ENCODE measurements around the gene FBXL5.
A peak's percentile ranks its signal among the peaks of the same experiment; 100 is the strongest.
"Not testable (repeated sequence)": the region's sequence is repeated elsewhere in the genome, so short reads cannot be mapped to it uniquely, and the experiment has no call there.

FBXL5 gene

GRCh38 chr4:15651676-15652075 lies 3.5 kb downstream of the FBXL5 start:
- peak; percentile 19 for DNase-seq (ENCODE audit: low read depth)

GRCh38 chr4:15649914-15650545 lies 5.1 kb downstream of the FBXL5 start:
- peak; percentile 70 for DNase-seq (ENCODE audit: low read depth)

GRCh38 chr4:15648600-15648999 lies 6.6 kb downstream of the FBXL5 start:
- no peak for DNase-seq (ENCODE audit: low read depth)

- DNase-seq (ENCODE audit: low read depth), result no peak
Measured at GRCh38 chr4:15638418-15638817, 16.7 kb downstream of the FBXL5 start.

GRCh38 chr4:15636818-15637217 lies 18.3 kb downstream of the FBXL5 start:
- no peak for DNase-seq (ENCODE audit: low read depth)

GRCh38 chr4:15617407-15617806 lies 37.8 kb downstream of the FBXL5 start:
- DNase-seq (ENCODE audit: low read depth), result not testable (repeated sequence)

- DNase-seq (ENCODE audit: low read depth), result not testable (repeated sequence)
Measured at GRCh38 chr4:15614891-15615290, 40.3 kb downstream of the FBXL5 start.

GRCh38 chr4:15612136-15612535 lies 43.0 kb downstream of the FBXL5 start:
- DNase-seq (ENCODE audit: low read depth), result no peak

GRCh38 chr4:15610855-15611254 lies 44.3 kb downstream of the FBXL5 start:
- DNase-seq (ENCODE audit: low read depth), result no peak

- DNase-seq (ENCODE audit: low read depth), result no peak
Measured at GRCh38 chr4:15605537-15605936, 49.6 kb downstream of the FBXL5 start.

- DNase-seq (ENCODE audit: low read depth), result no peak
Measured at GRCh38 chr4:15601862-15602261, 53.3 kb downstream of the FBXL5 start.

GRCh38 chr4:15600176-15600575 lies 55.0 kb downstream of the FBXL5 start:
- DNase-seq (ENCODE audit: low read depth), result no peak

GRCh38 chr4:15598644-15599043 lies 56.5 kb downstream of the FBXL5 start:
- peak; percentile 47 for DNase-seq (ENCODE audit: low read depth)

GRCh38 chr4:15592799-15593198 lies 62.4 kb downstream of the FBXL5 start:
- DNase-seq (ENCODE audit: low read depth), result no peak

- DNase-seq (ENCODE audit: low read depth), result no peak
Measured at GRCh38 chr4:15587649-15588048, 67.5 kb downstream of the FBXL5 start.

- no peak for DNase-seq (ENCODE audit: low read depth)
Measured at GRCh38 chr4:15586066-15586465, 69.1 kb downstream of the FBXL5 start.

- DNase-seq (ENCODE audit: low read depth), result no peak
Measured at GRCh38 chr4:15585331-15585730, 69.8 kb downstream of the FBXL5 start.

GRCh38 chr4:15584785-15585184 lies 70.4 kb downstream of the FBXL5 start:
- DNase-seq (ENCODE audit: low read depth), result no peak

GRCh38 chr4:15577508-15577907 lies 77.6 kb downstream of the FBXL5 start:
- peak; percentile 56 for DNase-seq (ENCODE audit: low read depth)

- DNase-seq (ENCODE audit: low read depth), result peak; percentile 37
Measured at GRCh38 chr4:15575966-15576365, 79.2 kb downstream of the FBXL5 start.

GRCh38 chr4:15569746-15570145 lies 85.4 kb downstream of the FBXL5 start:
- no peak for DNase-seq (ENCODE audit: low read depth)

- DNase-seq (ENCODE audit: low read depth), result no peak
Measured at GRCh38 chr4:15568821-15569220, 86.3 kb downstream of the FBXL5 start.

GRCh38 chr4:15563871-15564270 lies 91.3 kb downstream of the FBXL5 start:
- DNase-seq (ENCODE audit: low read depth), result peak; percentile 10

- no peak for DNase-seq (ENCODE audit: low read depth)
Measured at GRCh38 chr4:15562623-15563022, 92.5 kb downstream of the FBXL5 start.

- DNase-seq (ENCODE audit: low read depth), result peak; percentile 8
Measured at GRCh38 chr4:15562114-15562513, 93.0 kb downstream of the FBXL5 start.
